B cell (primary cell): ENCODE results near the gene SMAP2. TPM values are rescaled to one million over a fixed set of nuclear protein-coding genes. Genes with fewer than 3 reads are reported as not detected.

ENCODE experiments used
- ATAC-seq: fragments of 200-7000 bp; cut with Tn5 transposase; one replicate; pipeline ENCODE4 v1.10.0; 2021; ENCODE audit warnings: low read depth, mild to moderate bottlenecking, moderate number of reproducible peaks, moderate library complexity
- CTCF ChIA-PET: fragments of 350-600 bp; sonication (Branson Sonifier 250); formaldehyde crosslinking; loops from one replicate; lab custom pipeline; 2021; ENCODE audit warnings: antibody characterized with exemption, inconsistent platforms; lab: Charles Lee
- POLR2A ChIA-PET: fragments of 350-600 bp; sonication (Branson Sonifier 250); formaldehyde crosslinking; loops from one replicate; lab custom pipeline; 2021; ENCODE audit warnings: antibody characterized with exemption; lab: Charles Lee
- DNase-seq: peaks from one replicate; pipeline ENCODE4 v3.0.0; 2013
- H2AFZ ChIP-seq: 2 replicates; pipeline ENCODE4 v1.6.1; 2012; ENCODE audit warnings: mild to moderate bottlenecking, low read depth, low read length; ENCODE audit not compliant: insufficient read depth, poor library complexity, severe bottlenecking
- H3K27ac ChIP-seq, 2 donors: 1 replicate in 1 of 2; 2 replicates in 1 of 2; pipeline ENCODE4 v1.5.1; 2012 to 2013; ENCODE audit warnings: low read length in 2 of 2, mild to moderate bottlenecking in 2 of 2, moderate library complexity in 1 of 2
- H3K27me3 ChIP-seq, 4 experiments: fragments of 200-600 bp in 1 of 4; sonication (generic) in 1 of 4; replicated peaks in 1 of 4; 1 replicate in 2 of 4; 2 replicates in 2 of 4; pipeline versions ENCODE4 v1.6.1 to v1.7.0; 2013 to 2016; ENCODE audit warnings: low read length in 3 of 4, mild to moderate bottlenecking in 2 of 4, mixed read lengths in 1 of 4, moderate library complexity in 1 of 4; ENCODE audit not compliant: insufficient read depth in 4 of 4, control insufficient read depth in 3 of 4; ENCODE audit errors: control extremely low read depth in 1 of 4
- H3K36me3 ChIP-seq, 2 experiments: replicated peaks in 1 of 2; 1 replicate in 1 of 2; 2 replicates in 1 of 2; pipeline versions ENCODE4 v1.6.1 to v1.7.1; 2013; ENCODE audit warnings: low read length in 1 of 2; ENCODE audit not compliant: insufficient read depth in 2 of 2, control insufficient read depth in 1 of 2; ENCODE audit errors: control extremely low read depth in 1 of 2, extremely low read depth in 1 of 2
- H3K4me1 ChIP-seq, 2 donors: fragments of 200-600 bp in 1 of 2; sonication (generic) in 1 of 2; 1 replicate in 1 of 2; 2 replicates in 1 of 2; pipeline versions ENCODE4 v1.5.1 to v1.6.1; 2013 to 2017; ENCODE audit warnings: low read length in 2 of 2; ENCODE audit not compliant: control insufficient read depth in 2 of 2, insufficient read depth in 2 of 2
- H3K4me2 ChIP-seq: replicated peaks from 2 replicates; pipeline ENCODE3; 2012; ENCODE audit warnings: mild to moderate bottlenecking, low read depth, low read length; ENCODE audit not compliant: poor library complexity, severe bottlenecking
- H3K4me3 ChIP-seq, 5 experiments: fragments of 200-600 bp in 1 of 5; sonication (generic) in 1 of 5; 1 replicate in 3 of 5; 2 replicates in 2 of 5; pipeline versions ENCODE4 v1.5.1 to v1.7.0; 2011 to 2016; ENCODE audit warnings: low read length in 4 of 5, mild to moderate bottlenecking in 4 of 5, low read depth in 2 of 5, control low read depth in 1 of 5, moderate library complexity in 1 of 5; ENCODE audit not compliant: insufficient read depth in 1 of 5; ENCODE audit errors: control extremely low read depth in 1 of 5, extremely low read depth in 1 of 5
- H3K79me2 ChIP-seq: fragments of 200-600 bp; sonication (generic); one replicate; pipeline ENCODE4 v1.6.0; 2016; ENCODE audit warnings: low read length; ENCODE audit not compliant: control insufficient read depth, insufficient read depth
- H3K9ac ChIP-seq: fragments of 200-600 bp; sonication (generic); 2 replicates; pipeline ENCODE4 v1.6.1; 2017; ENCODE audit warnings: mild to moderate bottlenecking, low read length, moderate library complexity
- H3K9me3 ChIP-seq, 3 donors: one replicate each; pipeline versions ENCODE4 v1.6.1 to v1.7.1; 2013; ENCODE audit warnings: low read length in 2 of 3; ENCODE audit not compliant: control insufficient read depth in 2 of 3, insufficient read depth in 1 of 3; ENCODE audit errors: control extremely low read depth in 1 of 3
- H4K20me1 ChIP-seq: 2 replicates; pipeline ENCODE4 v1.6.0; 2012; ENCODE audit warnings: mild to moderate bottlenecking, low read length; ENCODE audit not compliant: insufficient read depth, control insufficient read depth, poor library complexity, severe bottlenecking
- H3K27ac Mint-ChIP-seq: one replicate; pipeline ENCODE4 v1.8.0; 2021; ENCODE audit warnings: mixed read lengths
- H3K27me3 Mint-ChIP-seq: one replicate; pipeline ENCODE4 v1.8.0; 2021; ENCODE audit warnings: mixed read lengths
- H3K4me1 Mint-ChIP-seq: one replicate; pipeline ENCODE4 v1.8.0; 2021; ENCODE audit warnings: mixed read lengths
- H3K4me3 Mint-ChIP-seq: one replicate; pipeline ENCODE4 v1.8.0; 2021; ENCODE audit warnings: mixed read lengths
- H3K9me3 Mint-ChIP-seq: one replicate; pipeline ENCODE4 v1.8.0; 2022; ENCODE audit warnings: mixed read lengths; ENCODE audit not compliant: insufficient read depth
- CTCF ChIP-seq: fragments of 200-600 bp; IDR thresholded peaks from one replicate; pipeline ENCODE4 v1.8.0; 2022; ENCODE audit warnings: antibody characterized with exemption, mild to moderate bottlenecking
- EZH2 ChIP-seq: IDR thresholded peaks from 2 replicates; pipeline ENCODE4 v1.6.1; 2012; ENCODE audit warnings: borderline replicate concordance, low read depth, mild to moderate bottlenecking, moderate library complexity, low read length; ENCODE audit not compliant: insufficient read depth, poor library complexity, severe bottlenecking
- WGBS: methylation state at CpG from one replicate; pipeline ENCODE4 v1.1.5; 2013; ENCODE audit warnings: missing lambda C conversion rate; ENCODE audit not compliant: insufficient coverage; 5-methylcytosine and 5-hydroxymethylcytosine counted together
- intact Hi-C: fragments of 100-400 bp; cut with micrococcal nuclease; formaldehyde crosslinking; loops from one replicate; pipeline ENCODE4 v1.10.0; 2022
- polyA plus RNA-seq: library from polyadenylated mRNA; depleted of rRNA; stranded (reverse); fragments of >200 nt; gene quantifications from 2 replicates; pipeline ENCODE4 v1.2.3, GENCODE V29; 2012
- total RNA-seq, 2 donors: library from RNA; stranded (reverse); fragments of 120-200 nt in 1 of 2; gene quantifications; 1 replicate in 1 of 2; 2 replicates in 1 of 2; pipeline versions ENCODE4 v1.2.3 to v1.2.4, GENCODE V29; 2013 to 2022

Gene SMAP2
- total and polyA plus RNA-seq, 2 donors (not counting 1 experiment from before 2014, with no cell fraction given): 275 to 305 TPM

- ChIA-PET POLR2A (no interaction called here), CTCF (no interaction called here)
- Histone ChIP-seq H3K79me2 (peaks cover 59% of the 10 kb centered on the region), H3K27me3 (no peaks in the 10 kb centered on the region), H3K4me2 (no peak overlapping the region), H3K9ac (no peak overlapping the region), H4K20me1 (peaks cover 60% of the 10 kb centered on the region), H3K36me3 (peaks cover 44 to 93% of the 10 kb centered on the region in 2 experiments), H3K27ac (no peak overlapping the region), H3K9me3 (no peaks in the 10 kb centered on the region), H3K4me1 (no peaks in the 10 kb centered on the region), H3K4me3 (no peak overlapping the region), H2AFZ (no peak overlapping the region)
- intact Hi-C loops: no loop called here
- H3K27ac Mint-ChIP-seq: no peak overlapping the region
- H3K27me3 Mint-ChIP-seq: no peaks in the 10 kb centered on the region
- 100% methylated on average over 2 of the region's 3 CpGs for WGBS
- no peak for TF ChIP-seq EZH2
- no peak for TF ChIP-seq CTCF
- peaks cover 1% of the 10 kb centered on the region for H3K4me1 Mint-ChIP-seq
- no peak overlapping the region for H3K4me3 Mint-ChIP-seq
- H3K9me3 Mint-ChIP-seq: no peaks in the 10 kb centered on the region
- DNase-seq: no peak
- ATAC-seq: no peak
These were observed 40.8 kb downstream of the SMAP2 start for GRCh38 chr1:40414331-40414730.

- H3K36me3 ChIP-seq: peaks cover 35 to 92% of the 10 kb centered on the region in 2 experiments
- no peak for ATAC-seq
- no peaks in the 10 kb centered on the region for H3K27me3 Mint-ChIP-seq
- no peak overlapping the region for H2AFZ ChIP-seq
- DNase-seq: no peak
- H3K4me2 ChIP-seq: no peak overlapping the region
- intact Hi-C loops: no loop called here
- no peak for TF ChIP-seq EZH2
- no peak for TF ChIP-seq CTCF
- H3K4me1 ChIP-seq: peaks cover 0 to 4% of the 10 kb centered on the region in 2 donors
- no peaks in the 10 kb centered on the region for H3K27me3 ChIP-seq
- H3K9me3 ChIP-seq: no peaks in the 10 kb centered on the region
- CTCF ChIA-PET: interaction anchor here (0.7 to 1.9 kb wide), 5 partner anchors 9 to 273 kb away, joined by 3 to 6 read pairs (median 4); no protein-coding TSS in a partner anchor
- no peaks in the 10 kb centered on the region for H3K9me3 Mint-ChIP-seq
- H3K9ac ChIP-seq: no peak overlapping the region
- peaks cover 43% of the 10 kb centered on the region for H3K79me2 ChIP-seq
- peaks cover 12% of the 10 kb centered on the region for H3K4me1 Mint-ChIP-seq
- 100% methylated on average over 3 of the region's 4 CpGs for WGBS
- no peak overlapping the region for H3K4me3 ChIP-seq
- H4K20me1 ChIP-seq: peaks cover 74% of the 10 kb centered on the region
- POLR2A ChIA-PET: no interaction called here
- H3K27ac ChIP-seq: no peak overlapping the region
- no peak overlapping the region for H3K4me3 Mint-ChIP-seq
- H3K27ac Mint-ChIP-seq: no peak overlapping the region
These were observed 43.2 kb downstream of the SMAP2 start for GRCh38 chr1:40416709-40417108.
